IMR-90 (cell line): ENCODE data around the gene ANO2. TPM values are rescaled to one million over a fixed set of nuclear protein-coding genes. Genes with fewer than 3 reads are reported as not detected.

Experiments
- ATAC-seq: fragments of 200-7000 bp; cut with Tn5 transposase; 2 replicates; pipeline ENCODE4 v1.9.1; 2020; ENCODE audit warnings: low read depth, mild to moderate bottlenecking, moderate library complexity
- BruUV-seq: library from RNA; stranded (reverse); fragments of 400-500 nt; replicated peaks from 2 replicates; lab custom pipeline; 2021; lab: Mats Ljungman, UMichigan
- CTCF ChIA-PET: fragments of 300-600 bp; formaldehyde crosslinking; extraction: SDS; loops from one replicate; lab custom pipeline; 2021; ENCODE audit warnings: antibody characterized with exemption; lab: Yijun Ruan, JAX
- POLR2A ChIA-PET: fragments of 300-600 bp; sonication (Branson Sonifier 250); formaldehyde crosslinking; loops from one replicate; lab custom pipeline; 2022; ENCODE audit warnings: antibody characterized with exemption; ENCODE audit not compliant: unreplicated experiment; lab: Charles Lee
- DNase-seq: peaks from one replicate; pipeline ENCODE4 v3.0.0; 2013
- H2AFZ ChIP-seq: replicated peaks from 2 replicates; pipeline ENCODE3; 2013; ENCODE audit warnings: low read length, mild to moderate bottlenecking; ENCODE audit not compliant: poor library complexity
- H2AK5ac ChIP-seq: 2 replicates; pipeline ENCODE4 v1.6.1; 2013; ENCODE audit warnings: low read depth, low read length, inconsistent platforms
- H2AK9ac ChIP-seq: replicated peaks from 2 replicates; pipeline ENCODE3; 2013; ENCODE audit warnings: mild to moderate bottlenecking, low read depth, low read length, moderate library complexity; ENCODE audit not compliant: poor library complexity
- H2BK120ac ChIP-seq: 2 replicates; pipeline ENCODE4 v1.6.1; 2013; ENCODE audit warnings: low read depth, low read length, inconsistent platforms
- H2BK15ac ChIP-seq: 3 replicates; pipeline ENCODE4 v1.6.1; 2013; ENCODE audit warnings: low read depth, low read length, inconsistent platforms
- H2BK20ac ChIP-seq: 2 replicates; pipeline ENCODE4 v1.6.1; 2013; ENCODE audit warnings: low read depth, mild to moderate bottlenecking, inconsistent platforms, low read length, moderate library complexity
- H2BK5ac ChIP-seq: 2 replicates; pipeline ENCODE4 v1.6.1; 2013; ENCODE audit warnings: mild to moderate bottlenecking, low read depth, low read length, inconsistent platforms; ENCODE audit not compliant: poor library complexity, severe bottlenecking
- H3K14ac ChIP-seq: replicated peaks from 2 replicates; pipeline ENCODE4 v1.6.1; 2013; ENCODE audit warnings: low read depth, low read length, inconsistent platforms
- H3K18ac ChIP-seq: 2 replicates; pipeline ENCODE4 v1.6.1; 2013; ENCODE audit warnings: low read depth, low read length, control low read depth
- H3K23ac ChIP-seq: 2 replicates; pipeline ENCODE4 v1.6.1; 2013; ENCODE audit warnings: low read depth, low read length, inconsistent platforms
- H3K27ac ChIP-seq: 2 replicates; pipeline ENCODE4 v1.5.1; 2013; ENCODE audit warnings: mild to moderate bottlenecking, control low read depth, low read length; ENCODE audit not compliant: insufficient read depth
- H3K27me3 ChIP-seq: 2 replicates; pipeline ENCODE4 v1.6.1; 2013; ENCODE audit warnings: low read length; ENCODE audit not compliant: control insufficient read depth, insufficient read depth
- H3K36me3 ChIP-seq: 2 replicates; pipeline ENCODE4 v1.6.1; 2013; ENCODE audit warnings: low read length, mixed read lengths; ENCODE audit not compliant: control insufficient read depth, insufficient read depth
- H3K4ac ChIP-seq: 2 replicates; pipeline ENCODE4 v1.6.1; 2013; ENCODE audit warnings: low read depth, low read length, inconsistent platforms
- H3K4me1 ChIP-seq: 2 replicates; pipeline ENCODE4 v1.6.1; 2013; ENCODE audit warnings: low read length, mixed read lengths; ENCODE audit not compliant: control insufficient read depth, insufficient read depth
- H3K4me2 ChIP-seq: 2 replicates; pipeline ENCODE4 v1.6.1; 2013; ENCODE audit warnings: low read depth, mild to moderate bottlenecking, control low read depth, low read length, moderate library complexity
- H3K4me3 ChIP-seq: 2 replicates; pipeline ENCODE4 v1.5.1; 2013; ENCODE audit warnings: low read depth, mild to moderate bottlenecking, control low read depth, low read length, moderate library complexity; ENCODE audit not compliant: insufficient read depth
- H3K56ac ChIP-seq: 2 replicates; pipeline ENCODE4 v1.6.1; 2013; ENCODE audit warnings: low read length, inconsistent platforms; ENCODE audit not compliant: insufficient read depth; ENCODE audit errors: extremely low read depth
- H3K79me1 ChIP-seq, 2 experiments: 2 replicates each; pipeline ENCODE4 v1.6.1; 2013; ENCODE audit warnings: low read length in 2 of 2, inconsistent platforms in 1 of 2, low read depth in 1 of 2
- H3K9ac ChIP-seq: 2 replicates; pipeline ENCODE4 v1.6.1; 2013; ENCODE audit warnings: low read depth, low read length, control low read depth
- H3K9me1 ChIP-seq: 2 replicates; pipeline ENCODE4 v1.6.1; 2013; ENCODE audit warnings: low read length, inconsistent platforms; ENCODE audit not compliant: insufficient read depth
- H3K9me3 ChIP-seq: 2 replicates; pipeline ENCODE4 v1.6.1; 2013; ENCODE audit warnings: low read length; ENCODE audit not compliant: control insufficient read depth, insufficient read depth
- H4K20me1 ChIP-seq: 2 replicates; pipeline ENCODE4 v1.6.1; 2013; ENCODE audit warnings: low read length, inconsistent platforms; ENCODE audit not compliant: insufficient read depth
- H4K5ac ChIP-seq: 2 replicates; pipeline ENCODE4 v1.6.1; 2013; ENCODE audit warnings: mild to moderate bottlenecking, low read depth, low read length, control low read depth
- H4K8ac ChIP-seq, 2 experiments: 2 replicates each; pipeline ENCODE4 v1.6.1; 2013; ENCODE audit warnings: low read depth in 2 of 2, low read length in 2 of 2, control low read depth in 1 of 2, inconsistent platforms in 1 of 2
- H4K91ac ChIP-seq: 2 replicates; pipeline ENCODE4 v1.6.1; 2013; ENCODE audit warnings: low read depth, low read length, inconsistent platforms; ENCODE audit not compliant: insufficient read depth
- BHLHE40 ChIP-seq: fragments of 150-350 bp; IDR thresholded peaks from 2 replicates; pipeline ENCODE4 v1.6.1; 2016; ENCODE audit warnings: mild to moderate bottlenecking, low read depth, low read length
- WGBS, 2 experiments: methylation state at CpG; one replicate each; pipeline versions ENCODE4 v1.1.5 to v1.1.7; 2013; ENCODE audit warnings: missing lambda C conversion rate in 2 of 2; ENCODE audit not compliant: insufficient read length in 1 of 2; ENCODE audit errors: extremely low coverage in 2 of 2; 5-methylcytosine and 5-hydroxymethylcytosine counted together
- dilution Hi-C: fragments of 300-500 bp; cut with HindIII; formaldehyde crosslinking; loops from one replicate; pipeline ENCODE4 v1.14.3; 2018; ENCODE audit warnings: low sequenced_read_pairs; ENCODE audit not compliant: unreplicated experiment
- in situ Hi-C: fragments of 300-500 bp; cut with MboI; formaldehyde crosslinking; loops from 3 replicates; pipeline ENCODE4 v1.14.3; 2019; ENCODE audit warnings: low sequenced_read_pairs, inconsistent platforms, mixed read lengths
- intact Hi-C: fragments of 100-400 bp; cut with micrococcal nuclease; formaldehyde crosslinking; loops from 2 replicates; pipeline ENCODE4 v1.10.0; 2022
- polyA plus RNA-seq, 3 experiments: library from polyadenylated mRNA; depleted of rRNA; stranded (reverse); fragments of >200 nt; gene quantifications; 2 replicates each; pipeline ENCODE4 v1.2.3, GENCODE V29; 2012; ENCODE audit warnings: low replicate concordance in 1 of 3
- total RNA-seq: library from RNA; depleted of rRNA; stranded (reverse); fragments of >200 nt; gene quantifications from 2 replicates; pipeline ENCODE4 v1.2.3, GENCODE V29; 2012

The ANO2 gene
- total and polyA plus RNA-seq, 2 of the 4 experiments (the other 2 are of a cell fraction), result 0.22 TPM; not detected in 1

DNA sequence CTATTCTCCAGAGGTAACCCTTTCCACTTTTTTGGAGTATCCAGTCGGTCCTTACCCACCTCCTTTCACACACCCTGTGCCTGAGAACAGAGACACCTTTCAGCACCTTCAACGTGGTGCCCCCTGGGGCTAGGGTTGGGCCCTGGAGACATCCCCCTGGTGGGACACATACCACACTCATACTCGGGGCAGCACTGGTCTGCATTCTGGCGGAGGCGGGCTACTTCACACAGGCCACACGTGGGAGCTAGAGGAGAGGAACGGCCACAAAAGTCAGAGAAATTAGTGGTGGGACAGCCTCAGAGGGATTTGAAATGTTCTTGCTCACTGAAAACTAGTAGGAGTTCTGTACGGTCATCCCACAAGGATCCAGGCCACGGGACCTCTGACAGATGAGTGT, 39.8 kb upstream of the ANO2 start:
- Histone ChIP-seq H3K4me2 (no peak overlapping the region), H4K5ac (no peak overlapping the region), H3K27me3 (peaks cover 22% of the 10 kb centered on the region), H3K4ac (no peak overlapping the region), H3K23ac (no peak overlapping the region), H4K91ac (no peak overlapping the region), H3K9me1 (no peaks in the 10 kb centered on the region), H3K4me3 (no peak overlapping the region), H3K27ac (no peak overlapping the region), H2AK5ac (no peak overlapping the region), H2AK9ac (no peak overlapping the region), H3K79me1 (no peaks in the 10 kb centered on the region), H2BK5ac (no peak overlapping the region), H2BK120ac (no peak overlapping the region), H3K14ac (no peak overlapping the region), H4K20me1 (no peaks in the 10 kb centered on the region), H3K4me1 (no peaks in the 10 kb centered on the region), H3K56ac (no peak overlapping the region), H3K18ac (no peak overlapping the region), H4K8ac (no peak overlapping the region), H3K36me3 (no peaks in the 10 kb centered on the region), H3K9me3 (no peaks in the 10 kb centered on the region), H2BK15ac (no peak overlapping the region), H2AFZ (no peak overlapping the region), H3K9ac (no peak overlapping the region), H2BK20ac (no peak overlapping the region)
- intact Hi-C loops (loop anchor here (10.0 kb wide), 1 partner anchor 570 kb away; the partner anchor contains the start of gene IFFO1), in situ Hi-C loops (loop anchor here (5.0 kb wide), 2 partner anchors 47 to 302 kb away; no protein-coding TSS in a partner anchor), dilution Hi-C loops (no loop called here)
- no TSS peak for BruUV-seq
- POLR2A ChIA-PET, result no interaction called here
- TF ChIP-seq BHLHE40, result no peak
- no CpG with 5 or more reads among the region's 9 CpGs for WGBS, 2 experiments
- DNase-seq (no peak), ATAC-seq (no peak)
- CTCF ChIA-PET, result interaction anchor here (0.6 kb wide), 1 partner anchor 237 kb away, joined by 3 read pairs; no protein-coding TSS in a partner anchor
